Upper lobe of right lung (tissue), 1 donor: Measurements from ENCODE around the gene CAMTA1. TPM values are rescaled to one million over a fixed set of nuclear protein-coding genes. Genes with fewer than 3 reads are reported as not detected.

ENCODE experiments used
- ATAC-seq: fragments of 200-7000 bp; cut with Tn5 transposase; one replicate; pipeline ENCODE4 v1.9.1; 2020; ENCODE audit warnings: mild to moderate bottlenecking, moderate library complexity
- DNase-seq: peaks from one replicate; pipeline ENCODE4 v3.0.0-alpha.2; 2020
- H3K27ac ChIP-seq: fragments of 200-600 bp; one replicate; pipeline ENCODE4 v1.8.0; 2022
- H3K27me3 ChIP-seq: fragments of 200-600 bp; one replicate; pipeline ENCODE4 v1.8.0; 2022; ENCODE audit warnings: mild to moderate bottlenecking
- H3K36me3 ChIP-seq: fragments of 200-600 bp; one replicate; pipeline ENCODE4 v1.8.0; 2022
- H3K4me1 ChIP-seq: fragments of 200-600 bp; one replicate; pipeline ENCODE4 v1.8.0; 2022
- H3K4me3 ChIP-seq: fragments of 200-600 bp; one replicate; pipeline ENCODE4 v1.8.0; 2022; ENCODE audit warnings: mild to moderate bottlenecking
- H3K9me3 ChIP-seq: fragments of 200-600 bp; one replicate; pipeline ENCODE4 v1.8.0; 2022
- CTCF ChIP-seq: fragments of 200-600 bp; IDR thresholded peaks from one replicate; pipeline ENCODE4 v1.8.0; 2022; ENCODE audit warnings: antibody characterized with exemption
- intact Hi-C: fragments of 100-400 bp; cut with DNase I; formaldehyde crosslinking; loops from one replicate; pipeline ENCODE4 v1.11.0; 2022
- total RNA-seq: library from RNA; stranded (reverse); fragmentation: NEBNext Ultra II Directional; extraction: Animal tissue kit (Norgen Biotek cat#: 25700); gene quantifications from one replicate; pipeline ENCODE4 v1.2.1, GENCODE V29; 2021
- donor health status: DM: no; HTN: yes; CAD: no; lungs with severe emphysema.

CAMTA1 gene
- total RNA-seq, 1 donor from 2014 or later, result 63.4 TPM

DNA sequence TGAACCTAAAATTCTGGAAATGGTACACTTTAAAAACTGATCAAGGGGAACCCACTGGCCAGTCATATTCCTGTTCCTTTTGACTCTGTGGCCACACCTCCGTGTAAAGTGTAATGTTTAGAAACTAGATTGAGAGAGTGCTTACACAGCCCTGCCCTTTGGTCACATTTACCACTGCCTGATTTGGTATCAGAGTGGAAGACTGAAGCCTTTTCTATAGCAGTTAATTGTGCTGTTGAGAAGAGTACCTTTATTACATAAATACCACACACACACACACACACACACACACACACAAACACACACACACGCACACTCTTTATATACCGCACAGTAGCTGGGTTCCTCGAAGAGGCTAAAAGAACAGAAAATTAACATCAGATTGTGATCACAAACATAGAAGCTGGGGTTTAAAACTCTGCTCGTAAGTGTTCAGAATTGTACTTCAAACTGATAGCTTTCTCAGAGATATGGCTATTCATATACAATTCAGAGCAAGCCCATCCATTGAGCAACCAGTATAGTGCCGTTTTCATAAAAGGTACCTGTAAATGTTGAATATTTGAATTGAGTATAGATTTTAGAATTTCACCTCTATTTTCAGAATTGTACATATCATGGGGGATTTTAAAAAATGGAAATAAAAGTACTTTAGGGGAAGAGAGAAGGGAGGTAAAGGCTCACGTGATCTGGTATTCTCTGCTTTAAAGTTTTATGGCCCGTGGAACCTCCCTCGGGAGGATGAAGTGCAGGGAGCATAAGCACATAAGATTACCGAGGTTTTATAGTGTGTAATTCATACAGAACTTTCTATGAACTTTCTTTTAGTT, 37.5 kb downstream of the CAMTA1 start:
- intact Hi-C loops, result no loop called here
- Histone ChIP-seq H3K36me3 (peaks cover 6% of the 10 kb centered on the region), H3K4me3 (no peak overlapping the region), H3K27ac (no peak overlapping the region), H3K4me1 (peaks cover 26% of the 10 kb centered on the region), H3K9me3 (no peaks in the 10 kb centered on the region), H3K27me3 (no peaks in the 10 kb centered on the region)
- no peak for TF ChIP-seq CTCF
- DNase-seq (no peak), ATAC-seq (peak; percentile 81)

DNA sequence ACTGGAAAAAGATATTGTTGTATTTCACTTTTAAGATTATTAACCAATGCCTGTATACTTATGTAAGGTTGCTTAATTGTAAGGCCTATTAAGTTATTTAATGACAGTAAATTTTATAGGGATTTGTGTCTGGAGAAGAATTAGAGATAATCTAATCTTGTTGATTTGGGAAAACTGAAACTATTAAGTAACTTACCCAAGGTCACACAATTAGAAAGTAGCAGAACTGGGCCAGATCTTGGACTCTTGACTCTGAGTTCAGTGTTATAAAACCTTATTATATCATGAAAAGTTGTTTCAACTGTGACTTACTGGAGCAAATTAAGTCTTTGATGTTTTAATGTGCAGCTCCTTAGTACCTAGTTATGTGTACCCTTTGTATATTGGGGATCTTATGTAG, 38.5 kb downstream of the CAMTA1 start:
- Histone ChIP-seq H3K4me1 (peaks cover 22% of the 10 kb centered on the region), H3K27me3 (no peaks in the 10 kb centered on the region), H3K27ac (no peak overlapping the region), H3K9me3 (no peaks in the 10 kb centered on the region), H3K4me3 (no peak overlapping the region), H3K36me3 (peaks cover 6% of the 10 kb centered on the region)
- TF ChIP-seq CTCF, result no peak
- DNase-seq (no peak), ATAC-seq (no peak)
- intact Hi-C loops, result no loop called here

DNA sequence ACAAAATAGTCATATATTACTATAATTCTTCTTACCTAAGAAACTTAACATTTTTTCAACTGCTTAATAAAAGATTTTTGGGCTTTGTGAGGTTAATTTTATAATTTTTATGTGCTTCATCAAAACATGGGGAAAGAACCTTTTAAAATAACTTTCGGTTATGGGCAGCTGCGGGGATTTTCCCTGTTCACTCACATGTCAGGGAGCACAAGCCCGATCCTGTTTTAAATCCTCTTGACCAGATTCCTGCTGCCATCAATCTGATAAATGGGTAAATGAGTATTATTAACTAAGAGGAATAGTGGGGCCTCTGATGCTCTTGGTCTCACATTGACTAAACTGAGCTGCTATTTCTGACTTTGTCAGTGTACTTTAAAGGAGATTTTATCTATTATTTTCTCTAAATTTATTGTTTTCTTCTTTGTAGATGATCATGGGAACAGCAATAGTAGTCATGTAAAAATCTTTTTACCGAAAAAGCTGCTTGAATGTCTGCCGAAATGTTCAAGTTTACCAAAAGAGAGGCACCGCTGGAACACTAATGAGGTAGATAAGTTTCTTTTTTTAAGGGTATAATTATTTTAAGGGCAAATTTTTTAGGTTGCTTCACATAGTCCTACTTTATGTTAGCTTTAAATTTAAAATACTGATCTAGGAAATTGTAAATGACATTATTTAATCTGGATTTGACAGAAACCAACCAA, 39.6 kb downstream of the CAMTA1 start:
- H3K9me3 ChIP-seq, result no peaks in the 10 kb centered on the region
- intact Hi-C loops, result no loop called here
- no peak overlapping the region for H3K27ac ChIP-seq
- H3K27me3 ChIP-seq, result no peaks in the 10 kb centered on the region
- peaks cover 13% of the 10 kb centered on the region for H3K4me1 ChIP-seq
- peaks cover 6% of the 10 kb centered on the region for H3K36me3 ChIP-seq
- H3K4me3 ChIP-seq, result no peak overlapping the region
- no peak for TF ChIP-seq CTCF
- DNase-seq, result no peak
- no peak for ATAC-seq

DNA sequence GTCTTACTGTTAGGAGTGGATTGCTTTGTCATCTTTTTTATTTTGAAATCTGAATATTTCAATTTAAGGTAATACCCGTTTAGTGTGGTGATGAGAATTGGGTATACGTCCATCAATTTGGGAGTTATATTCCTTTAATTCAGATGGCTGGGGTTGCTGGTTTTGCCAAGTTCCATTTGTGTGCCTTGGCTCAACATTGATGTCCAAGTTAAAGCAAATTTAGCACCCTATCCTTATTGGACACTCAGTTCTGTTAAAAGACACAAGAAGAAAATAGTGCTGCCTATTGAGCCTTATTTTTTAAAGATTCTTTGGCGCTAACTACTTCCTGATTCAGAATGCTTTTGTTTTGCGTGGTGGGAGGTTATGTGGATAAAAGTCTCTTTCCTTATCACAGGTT, 40.6 kb downstream of the CAMTA1 start:
- Histone ChIP-seq H3K4me1 (peaks cover 6% of the 10 kb centered on the region), H3K27me3 (no peaks in the 10 kb centered on the region), H3K27ac (no peak overlapping the region), H3K36me3 (peaks cover 6% of the 10 kb centered on the region), H3K9me3 (no peaks in the 10 kb centered on the region), H3K4me3 (no peak overlapping the region)
- intact Hi-C loops, result no loop called here
- no peak for TF ChIP-seq CTCF
- ATAC-seq, result no peak
- no peak for DNase-seq

DNA sequence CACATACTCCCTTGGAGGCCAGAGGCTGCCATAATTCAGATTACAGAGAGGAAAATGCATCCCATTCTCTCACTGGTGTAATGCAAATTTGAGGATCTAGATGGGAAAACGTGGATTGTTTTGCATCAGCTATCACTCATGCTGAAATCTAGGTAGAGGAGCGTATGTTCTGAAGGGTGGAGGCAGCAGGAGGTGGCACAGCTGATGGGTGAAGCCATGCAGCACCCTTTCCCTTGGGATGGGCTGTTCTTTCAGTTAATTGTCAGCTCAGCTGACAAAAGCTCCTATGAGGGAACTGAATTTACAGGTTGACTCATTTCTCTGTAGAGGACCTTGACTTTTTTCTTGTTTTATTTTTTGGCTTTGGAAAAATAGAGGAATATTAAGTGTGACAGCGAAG, 41.8 kb downstream of the CAMTA1 start:
- ATAC-seq (no peak), DNase-seq (no peak)
- intact Hi-C loops, result no loop called here
- no peak for TF ChIP-seq CTCF
- Histone ChIP-seq H3K4me3 (no peak overlapping the region), H3K27ac (no peak overlapping the region), H3K9me3 (no peaks in the 10 kb centered on the region), H3K27me3 (no peaks in the 10 kb centered on the region), H3K36me3 (peaks cover 6% of the 10 kb centered on the region), H3K4me1 (no peaks in the 10 kb centered on the region)
